ENCODE measurements around the gene UGGT2.
"Not testable (repeated sequence)": the region's sequence is repeated elsewhere in the genome, so short reads cannot be mapped to it uniquely, and the experiment has no call there.

DNA sequence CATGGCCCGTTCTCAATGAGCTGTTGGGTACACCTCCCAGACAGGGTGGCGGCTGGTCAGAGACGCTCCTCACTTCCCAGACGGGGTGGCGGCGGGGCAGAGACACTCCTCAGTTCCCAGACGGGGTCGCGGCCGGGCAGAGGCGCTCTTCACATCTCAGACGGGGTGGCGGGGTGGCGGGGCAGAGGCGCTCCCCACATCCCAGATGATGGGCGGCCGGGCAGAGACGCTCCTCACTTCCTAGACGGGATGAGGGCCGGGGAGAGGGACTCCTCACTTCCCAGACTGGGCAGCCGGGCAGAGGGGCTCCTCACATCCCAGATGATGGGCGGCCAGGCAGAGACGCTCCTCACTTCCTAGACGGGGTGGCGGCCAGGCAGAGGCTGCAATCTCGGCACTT is 207.5 kb downstream of the UGGT2 start:
- TF ChIP-seq, protein P1, sequence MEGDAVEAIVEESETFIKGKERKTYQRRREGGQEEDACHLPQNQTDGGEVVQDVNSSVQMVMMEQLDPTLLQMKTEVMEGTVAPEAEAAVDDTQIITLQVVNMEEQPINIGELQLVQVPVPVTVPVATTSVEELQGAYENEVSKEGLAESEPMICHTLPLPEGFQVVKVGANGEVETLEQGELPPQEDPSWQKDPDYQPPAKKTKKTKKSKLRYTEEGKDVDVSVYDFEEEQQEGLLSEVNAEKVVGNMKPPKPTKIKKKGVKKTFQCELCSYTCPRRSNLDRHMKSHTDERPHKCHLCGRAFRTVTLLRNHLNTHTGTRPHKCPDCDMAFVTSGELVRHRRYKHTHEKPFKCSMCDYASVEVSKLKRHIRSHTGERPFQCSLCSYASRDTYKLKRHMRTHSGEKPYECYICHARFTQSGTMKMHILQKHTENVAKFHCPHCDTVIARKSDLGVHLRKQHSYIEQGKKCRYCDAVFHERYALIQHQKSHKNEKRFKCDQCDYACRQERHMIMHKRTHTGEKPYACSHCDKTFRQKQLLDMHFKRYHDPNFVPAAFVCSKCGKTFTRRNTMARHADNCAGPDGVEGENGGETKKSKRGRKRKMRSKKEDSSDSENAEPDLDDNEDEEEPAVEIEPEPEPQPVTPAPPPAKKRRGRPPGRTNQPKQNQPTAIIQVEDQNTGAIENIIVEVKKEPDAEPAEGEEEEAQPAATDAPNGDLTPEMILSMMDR (IDR thresholded peaks at IDR 0.05) = not testable (repeated sequence)
- TF ChIP-seq POLR2A, POLR2AphosphoS5 (IDR thresholded peaks at IDR 0.05): not testable (repeated sequence)

Data from breast epithelium (tissue), 3 donors.